ENCODE results near the gene CTDSPL.
"Not testable (repeated sequence)": the region's sequence is repeated elsewhere in the genome, so short reads cannot be mapped to it uniquely, and the experiment has no call there.

The CTDSPL gene

GRCh38 chr3:38019658-38020341 is 158.1 kb downstream of the CTDSPL start:
- DNase-seq (ENCODE audit: low read depth) = no peak

GRCh38 chr3:38020342-38020726 is 158.7 kb downstream of the CTDSPL start:
- no peak for DNase-seq (ENCODE audit: low read depth)

GRCh38 chr3:38021196-38021595 is 159.5 kb downstream of the CTDSPL start:
- no peak for DNase-seq (ENCODE audit: low read depth)

- no peak for DNase-seq (ENCODE audit: low read depth)
Observed at GRCh38 chr3:38022301-38022700, 160.6 kb downstream of the CTDSPL start.

GRCh38 chr3:38022896-38023709 is 161.4 kb downstream of the CTDSPL start:
- no peak for DNase-seq (ENCODE audit: low read depth)

- DNase-seq (ENCODE audit: low read depth) = no peak
Observed at GRCh38 chr3:38026856-38027255, 165.2 kb downstream of the CTDSPL start.

GRCh38 chr3:38027466-38028465 is 166.1 kb downstream of the CTDSPL start:
- no peak for DNase-seq (ENCODE audit: low read depth)

GRCh38 chr3:38028621-38029361 is 167.1 kb downstream of the CTDSPL start:
- DNase-seq (ENCODE audit: low read depth) = no peak

- peak; percentile 30 for DNase-seq (ENCODE audit: low read depth)
Observed at GRCh38 chr3:38029400-38030125, 167.9 kb downstream of the CTDSPL start, which contains the start of gene PLCD1. PLCD1 (minus strand) TSS chr3:38029642; CDS start chr3:38029539, 103 bp downstream.

- DNase-seq (ENCODE audit: low read depth) = no peak
Observed at GRCh38 chr3:38030126-38031021, 168.7 kb downstream of the CTDSPL start.

- DNase-seq (ENCODE audit: low read depth) = peak; percentile 40
Observed at GRCh38 chr3:38031022-38031994, 169.6 kb downstream of the CTDSPL start.

GRCh38 chr3:38032328-38032865 is 170.7 kb downstream of the CTDSPL start:
- DNase-seq (ENCODE audit: low read depth) = no peak

GRCh38 chr3:38033586-38033985 is 171.9 kb downstream of the CTDSPL start:
- not testable (repeated sequence) for DNase-seq (ENCODE audit: low read depth)

Measured in activated T-helper 9 cell treated with anti-CD3 and anti-CD28 coated beads, Interleukin-2, amount 50 U/mL, for 16 hours (primary cell).